Measurements from ENCODE around the gene GGT1.
"Not testable (repeated sequence)": the region's sequence is repeated elsewhere in the genome, so short reads cannot be mapped to it uniquely, and the experiment has no call there.

- peak; percentile 42 for TF ChIP-seq CTCF (IDR thresholded peaks at IDR 0.05; ENCODE audit: poor library complexity)
- not testable (repeated sequence) for TF ChIP-seq EZH2phosphoT487 (IDR thresholded peaks at IDR 0.05; ENCODE audit: low read depth, severe bottlenecking, unreplicated experiment)
Measured at GRCh38 chr22:24650884-24651283, 47.9 kb downstream of the GGT1 start.

Data from hepatocyte (in vitro differentiated cells).